GM19238 (cell line): ENCODE data around the gene RAPGEF5.

Source experiments
- DNase-seq: peaks from one replicate; pipeline ENCODE4 v3.0.0; 2011; ENCODE audit warnings: low spot score; ENCODE audit not compliant: insufficient read length

RAPGEF5 gene

GRCh38 chr7:22194658-22195273 lies 162.2 kb downstream of the RAPGEF5 start:
- DNase-seq, result no peak

- DNase-seq, result no peak
Observed at GRCh38 chr7:22193450-22193983, 163.4 kb downstream of the RAPGEF5 start.

- no peak for DNase-seq
Observed at GRCh38 chr7:22192801-22193200, 164.2 kb downstream of the RAPGEF5 start.

- DNase-seq, result no peak
Observed at GRCh38 chr7:22190736-22191135, 166.2 kb downstream of the RAPGEF5 start.

GRCh38 chr7:22189741-22190140 lies 167.2 kb downstream of the RAPGEF5 start:
- DNase-seq, result no peak

- DNase-seq, result no peak
Observed at GRCh38 chr7:22189230-22189629, 167.7 kb downstream of the RAPGEF5 start.

GRCh38 chr7:22187691-22188348 lies 169.1 kb downstream of the RAPGEF5 start:
- no peak for DNase-seq

- no peak for DNase-seq
Observed at GRCh38 chr7:22185559-22185958, 171.4 kb downstream of the RAPGEF5 start.

GRCh38 chr7:22184549-22185199 lies 172.3 kb downstream of the RAPGEF5 start:
- no peak for DNase-seq

- no peak for DNase-seq
Observed at GRCh38 chr7:22183522-22184280, 173.3 kb downstream of the RAPGEF5 start.

GRCh38 chr7:22182149-22182548 lies 174.8 kb downstream of the RAPGEF5 start:
- DNase-seq, result no peak

GRCh38 chr7:22181663-22182062 lies 175.3 kb downstream of the RAPGEF5 start:
- no peak for DNase-seq

GRCh38 chr7:22179442-22179879 lies 177.5 kb downstream of the RAPGEF5 start:
- DNase-seq, result no peak

- DNase-seq, result no peak
Observed at GRCh38 chr7:22178735-22179134, 178.2 kb downstream of the RAPGEF5 start.

- DNase-seq, result no peak
Observed at GRCh38 chr7:22176791-22177412, 180.1 kb downstream of the RAPGEF5 start.

GRCh38 chr7:22174574-22174953 lies 182.4 kb downstream of the RAPGEF5 start:
- no peak for DNase-seq

- DNase-seq, result peak; percentile 5
Observed at GRCh38 chr7:22173685-22174573, 183.0 kb downstream of the RAPGEF5 start.

GRCh38 chr7:22168129-22168634 lies 188.8 kb downstream of the RAPGEF5 start:
- no peak for DNase-seq

GRCh38 chr7:22167482-22167881 lies 189.5 kb downstream of the RAPGEF5 start:
- DNase-seq, result no peak

GRCh38 chr7:22166928-22167327 lies 190.0 kb downstream of the RAPGEF5 start:
- DNase-seq, result no peak
